ENCODE data around the gene CARMIL1. TPM values are rescaled to one million over a fixed set of nuclear protein-coding genes. Genes with fewer than 3 reads are reported as not detected.

The CARMIL1 gene
- total and polyA plus RNA-seq, 3 experiments from 2014 or later = 1.8 to 2.9 TPM; not detected in 1

DNA sequence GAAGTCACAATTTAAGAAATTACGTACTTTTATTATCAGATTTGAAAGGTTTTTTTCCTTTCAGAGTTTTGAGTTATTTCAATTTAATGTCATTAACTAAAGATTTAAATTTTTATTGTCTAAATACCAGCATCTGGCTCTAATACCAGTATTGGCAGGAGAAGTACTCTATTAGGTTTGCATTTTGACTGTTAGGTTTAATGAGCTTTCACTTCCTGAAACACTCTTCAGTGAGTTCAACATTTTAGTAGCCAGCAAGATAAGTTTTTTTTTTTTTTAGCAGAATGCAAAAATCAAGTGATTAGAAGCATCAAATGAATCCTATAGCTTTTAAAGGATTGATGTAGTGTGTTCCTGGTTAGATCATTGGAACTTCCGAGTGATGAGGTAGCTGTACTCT, 338.8 kb downstream of the CARMIL1 start:
- Histone ChIP-seq H3K4me1 (ENCODE audit: insufficient read depth, low read length) (no peaks in the 10 kb centered on the region), H3K9me3 (ENCODE audit: low read length) (no peaks in the 10 kb centered on the region), H3K36me3 (ENCODE audit: insufficient read depth, low read length) (no peaks in the 10 kb centered on the region), H3K27ac (ENCODE audit: low read depth, low read length) (no peak overlapping the region), H3K27me3 (ENCODE audit: insufficient read depth, low read length, poor library complexity, severe bottlenecking) (no peaks in the 10 kb centered on the region), H3K4me3 (ENCODE audit: low read length) (no peak overlapping the region)
- no peak overlapping the region for H3K27ac Mint-ChIP-seq
- POLR2A ChIA-PET = no interaction called here
- H3K27me3 Mint-ChIP-seq = peaks cover 0 to 5% of the 10 kb centered on the region in 2 donors
- H3K36me3 Mint-ChIP-seq = peaks cover 0 to 7% (median 4%) of the 10 kb centered on the region in 3 donors
- DNase-seq = no peak
- H3K4me3 Mint-ChIP-seq = no peak overlapping the region
- CTCF ChIA-PET = no interaction called here
- no peaks in the 10 kb centered on the region for H3K4me1 Mint-ChIP-seq
- no peaks in the 10 kb centered on the region for H3K9me3 Mint-ChIP-seq

GRCh38 chr6:25619217-25619616, 340.0 kb downstream of the CARMIL1 start:
- no peaks in the 10 kb centered on the region for H3K27me3 ChIP-seq (ENCODE audit: insufficient read depth, low read length, poor library complexity, severe bottlenecking)
- H3K36me3 ChIP-seq (ENCODE audit: insufficient read depth, low read length) = no peaks in the 10 kb centered on the region
- no peak overlapping the region for H3K27ac Mint-ChIP-seq
- no peak overlapping the region for H3K4me3 Mint-ChIP-seq
- no peaks in the 10 kb centered on the region for H3K9me3 ChIP-seq (ENCODE audit: low read length)
- H3K4me3 ChIP-seq (ENCODE audit: low read length) = no peak overlapping the region
- ChIA-PET CTCF (no interaction called here), POLR2A (no interaction called here)
- peaks cover 0 to 7% (median 4%) of the 10 kb centered on the region in 3 donors for H3K36me3 Mint-ChIP-seq
- H3K27me3 Mint-ChIP-seq = peaks cover 0 to 5% of the 10 kb centered on the region in 2 donors
- H3K4me1 Mint-ChIP-seq = no peaks in the 10 kb centered on the region
- no peaks in the 10 kb centered on the region for H3K9me3 Mint-ChIP-seq
- H3K27ac ChIP-seq (ENCODE audit: low read depth, low read length) = no peak overlapping the region
- no peaks in the 10 kb centered on the region for H3K4me1 ChIP-seq (ENCODE audit: insufficient read depth, low read length)
- DNase-seq = no peak

- Mint-ChIP-seq H3K4me3 (no peak overlapping the region), H3K27me3 (peaks cover 0 to 5% of the 10 kb centered on the region in 2 donors), H3K27ac (no peak overlapping the region), H3K9me3 (no peaks in the 10 kb centered on the region), H3K36me3 (peaks cover 0 to 7% (median 4%) of the 10 kb centered on the region in 3 donors), H3K4me1 (no peaks in the 10 kb centered on the region)
- Histone ChIP-seq H3K36me3 (ENCODE audit: insufficient read depth, low read length) (no peaks in the 10 kb centered on the region), H3K27me3 (ENCODE audit: insufficient read depth, low read length, poor library complexity, severe bottlenecking) (no peaks in the 10 kb centered on the region), H3K9me3 (ENCODE audit: low read length) (no peaks in the 10 kb centered on the region), H3K4me1 (ENCODE audit: insufficient read depth, low read length) (no peaks in the 10 kb centered on the region), H3K4me3 (ENCODE audit: low read length) (no peak overlapping the region), H3K27ac (ENCODE audit: low read depth, low read length) (no peak overlapping the region)
- no peak for DNase-seq
- POLR2A ChIA-PET = no interaction called here
- CTCF ChIA-PET = no interaction called here
Measured at GRCh38 chr6:25620391-25620790, 341.2 kb downstream of the CARMIL1 start.

- no peak for DNase-seq
- Mint-ChIP-seq H3K4me1 (no peaks in the 10 kb centered on the region), H3K27ac (no peak overlapping the region), H3K27me3 (peaks cover 7 to 10% of the 10 kb centered on the region in 2 donors), H3K9me3 (no peaks in the 10 kb centered on the region), H3K36me3 (peaks cover 0 to 7% (median 4%) of the 10 kb centered on the region in 3 donors), H3K4me3 (no peak overlapping the region)
- no peaks in the 10 kb centered on the region for H3K9me3 ChIP-seq (ENCODE audit: low read length)
- no peaks in the 10 kb centered on the region for H3K27me3 ChIP-seq (ENCODE audit: insufficient read depth, low read length, poor library complexity, severe bottlenecking)
- no peaks in the 10 kb centered on the region for H3K36me3 ChIP-seq (ENCODE audit: insufficient read depth, low read length)
- ChIA-PET CTCF (no interaction called here), POLR2A (no interaction called here)
- H3K27ac ChIP-seq (ENCODE audit: low read depth, low read length) = no peak overlapping the region
- H3K4me3 ChIP-seq (ENCODE audit: low read length) = no peak overlapping the region
- no peaks in the 10 kb centered on the region for H3K4me1 ChIP-seq (ENCODE audit: insufficient read depth, low read length)
Measured at GRCh38 chr6:25623065-25623464, 343.9 kb downstream of the CARMIL1 start.

DNA sequence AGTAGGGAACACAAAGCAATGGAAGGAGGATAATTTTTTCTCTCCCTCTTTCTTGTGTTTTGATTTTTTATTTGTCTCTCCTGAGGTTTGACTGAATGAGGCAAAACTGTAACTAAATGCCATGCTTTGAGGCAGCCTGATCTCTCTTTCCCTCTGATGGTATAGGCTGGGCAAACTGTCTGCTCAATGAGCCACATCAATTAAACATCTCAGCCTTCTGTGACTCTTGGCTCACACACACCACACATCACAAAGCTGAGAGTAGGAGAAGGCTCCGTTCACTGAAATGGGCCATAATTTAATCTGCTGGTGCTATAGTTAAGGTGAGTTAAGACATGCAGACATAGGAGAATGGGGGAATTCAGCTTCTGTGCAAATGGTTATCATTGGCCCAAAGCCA, 344.7 kb downstream of the CARMIL1 start:
- H3K4me1 ChIP-seq (ENCODE audit: insufficient read depth, low read length) = no peaks in the 10 kb centered on the region
- no peak for DNase-seq
- H3K27ac Mint-ChIP-seq = no peak overlapping the region
- CTCF ChIA-PET = no interaction called here
- H3K27me3 ChIP-seq (ENCODE audit: insufficient read depth, low read length, poor library complexity, severe bottlenecking) = no peaks in the 10 kb centered on the region
- no peaks in the 10 kb centered on the region for H3K9me3 Mint-ChIP-seq
- H3K36me3 Mint-ChIP-seq = peaks cover 0 to 7% (median 4%) of the 10 kb centered on the region in 3 donors
- no peaks in the 10 kb centered on the region for H3K36me3 ChIP-seq (ENCODE audit: insufficient read depth, low read length)
- no peak overlapping the region for H3K27ac ChIP-seq (ENCODE audit: low read depth, low read length)
- no peaks in the 10 kb centered on the region for H3K9me3 ChIP-seq (ENCODE audit: low read length)
- H3K4me3 ChIP-seq (ENCODE audit: low read length) = no peak overlapping the region
- POLR2A ChIA-PET = no interaction called here
- no peak overlapping the region for H3K4me3 Mint-ChIP-seq
- peaks cover 7 to 19% of the 10 kb centered on the region in 2 donors for H3K27me3 Mint-ChIP-seq
- H3K4me1 Mint-ChIP-seq = no peaks in the 10 kb centered on the region

DNA sequence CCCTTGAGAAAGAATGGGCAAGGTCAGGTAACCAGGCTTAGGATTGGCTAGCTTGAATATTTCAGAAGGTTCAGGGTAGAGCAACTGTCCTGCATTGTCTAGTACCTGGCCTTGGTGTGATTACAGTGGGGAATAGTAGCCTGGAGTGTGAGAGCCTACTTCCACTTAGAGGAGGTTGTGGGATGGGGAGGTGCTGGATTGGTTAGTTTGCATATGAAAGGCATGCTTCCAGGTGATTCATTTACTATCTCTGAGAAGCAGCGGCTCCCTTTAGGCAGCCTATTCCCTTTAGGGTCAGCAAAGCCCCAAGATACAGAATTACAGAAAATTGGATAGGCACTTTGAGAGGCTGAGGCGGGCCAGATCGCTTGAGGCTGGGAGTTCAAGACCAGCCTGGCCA, 347.8 kb downstream of the CARMIL1 start:
- H3K4me3 Mint-ChIP-seq = no peak overlapping the region
- H3K27me3 ChIP-seq (ENCODE audit: insufficient read depth, low read length, poor library complexity, severe bottlenecking) = no peaks in the 10 kb centered on the region
- H3K4me3 ChIP-seq (ENCODE audit: low read length) = no peak overlapping the region
- CTCF ChIA-PET = no interaction called here
- peaks cover 8 to 44% of the 10 kb centered on the region in 2 donors for H3K27me3 Mint-ChIP-seq
- no peaks in the 10 kb centered on the region for H3K36me3 ChIP-seq (ENCODE audit: insufficient read depth, low read length)
- H3K36me3 Mint-ChIP-seq = no peaks in the 10 kb centered on the region
- no peaks in the 10 kb centered on the region for H3K4me1 Mint-ChIP-seq
- H3K27ac ChIP-seq (ENCODE audit: low read depth, low read length) = no peak overlapping the region
- no peaks in the 10 kb centered on the region for H3K9me3 ChIP-seq (ENCODE audit: low read length)
- no peak overlapping the region for H3K27ac Mint-ChIP-seq
- no peak for DNase-seq
- POLR2A ChIA-PET = no interaction called here
- H3K9me3 Mint-ChIP-seq = no peaks in the 10 kb centered on the region
- no peaks in the 10 kb centered on the region for H3K4me1 ChIP-seq (ENCODE audit: insufficient read depth, low read length)

- Mint-ChIP-seq H3K36me3 (no peaks in the 10 kb centered on the region), H3K27ac (no peak overlapping the region), H3K4me1 (no peaks in the 10 kb centered on the region), H3K27me3 (peaks cover 8 to 51% of the 10 kb centered on the region in 2 donors), H3K9me3 (no peaks in the 10 kb centered on the region), H3K4me3 (no peak overlapping the region)
- H3K36me3 ChIP-seq (ENCODE audit: insufficient read depth, low read length) = no peaks in the 10 kb centered on the region
- ChIA-PET POLR2A (no interaction called here), CTCF (no interaction called here)
- H3K27me3 ChIP-seq (ENCODE audit: insufficient read depth, low read length, poor library complexity, severe bottlenecking) = no peaks in the 10 kb centered on the region
- no peak overlapping the region for H3K4me3 ChIP-seq (ENCODE audit: low read length)
- no peaks in the 10 kb centered on the region for H3K4me1 ChIP-seq (ENCODE audit: insufficient read depth, low read length)
- no peak overlapping the region for H3K27ac ChIP-seq (ENCODE audit: low read depth, low read length)
- H3K9me3 ChIP-seq (ENCODE audit: low read length) = no peaks in the 10 kb centered on the region
- DNase-seq = no peak
Measured at GRCh38 chr6:25628471-25629197, 349.5 kb downstream of the CARMIL1 start.

- H3K27me3 ChIP-seq (ENCODE audit: insufficient read depth, low read length, poor library complexity, severe bottlenecking) = no peaks in the 10 kb centered on the region
- Mint-ChIP-seq H3K36me3 (no peaks in the 10 kb centered on the region), H3K9me3 (no peaks in the 10 kb centered on the region), H3K27me3 (peaks cover 8 to 55% of the 10 kb centered on the region in 2 donors), H3K27ac (no peak overlapping the region), H3K4me1 (no peaks in the 10 kb centered on the region), H3K4me3 (no peak overlapping the region)
- no peaks in the 10 kb centered on the region for H3K9me3 ChIP-seq (ENCODE audit: low read length)
- CTCF ChIA-PET = no interaction called here
- H3K4me1 ChIP-seq (ENCODE audit: insufficient read depth, low read length) = no peaks in the 10 kb centered on the region
- H3K4me3 ChIP-seq (ENCODE audit: low read length) = no peak overlapping the region
- POLR2A ChIA-PET = no interaction called here
- H3K36me3 ChIP-seq (ENCODE audit: insufficient read depth, low read length) = no peaks in the 10 kb centered on the region
- no peak overlapping the region for H3K27ac ChIP-seq (ENCODE audit: low read depth, low read length)
- no peak for DNase-seq
Measured at GRCh38 chr6:25629198-25629576, 350.0 kb downstream of the CARMIL1 start.
